AG20443 (cell line): ENCODE measurements around the gene KLK11.
"Not testable (repeated sequence)": the region's sequence is repeated elsewhere in the genome, so short reads cannot be mapped to it uniquely, and the experiment has no call there.

Experiments
- DNase-seq: peaks from one replicate; pipeline ENCODE4 v3.0.0; 2012; ENCODE audit warnings: low spot score, mixed read lengths

The KLK11 gene

GRCh38 chr19:51003316-51003715, 23.1 kb downstream of the KLK11 start:
- no peak for DNase-seq

- no peak for DNase-seq
Measured at GRCh38 chr19:51002542-51003311, 23.7 kb downstream of the KLK11 start.

- no peak for DNase-seq
Measured at GRCh38 chr19:51002089-51002532, 24.3 kb downstream of the KLK11 start.

GRCh38 chr19:51001515-51001914, 24.9 kb downstream of the KLK11 start, which contains the start of gene KLK8:
KLK8 (minus strand) TSS chr19:51001604; CDS start chr19:51001167, 437 bp downstream.
- DNase-seq, result no peak

- no peak for DNase-seq
Measured at GRCh38 chr19:51000981-51001380, 25.4 kb downstream of the KLK11 start.

GRCh38 chr19:51000426-51000825, 26.0 kb downstream of the KLK11 start:
- no peak for DNase-seq

GRCh38 chr19:50998686-50999085, 27.7 kb downstream of the KLK11 start:
- no peak for DNase-seq

GRCh38 chr19:50998061-50998460, 28.4 kb downstream of the KLK11 start:
- DNase-seq, result no peak

- no peak for DNase-seq
Measured at GRCh38 chr19:50994129-50994528, 32.3 kb downstream of the KLK11 start.

GRCh38 chr19:50992666-50993035, 33.8 kb downstream of the KLK11 start:
- DNase-seq, result no peak

GRCh38 chr19:50984416-50984815, 42.0 kb downstream of the KLK11 start:
- DNase-seq, result not testable (repeated sequence)

GRCh38 chr19:50983625-50984292, 42.7 kb downstream of the KLK11 start, which contains the start of gene KLK7:
KLK7 (minus strand) TSS chr19:50983917; CDS start chr19:50982399, 1,518 bp downstream.
- DNase-seq, result no peak

- DNase-seq, result no peak
Measured at GRCh38 chr19:50982186-50982585, 44.2 kb downstream of the KLK11 start.

- DNase-seq, result no peak
Measured at GRCh38 chr19:50981587-50982146, 44.7 kb downstream of the KLK11 start.

GRCh38 chr19:50980208-50980607, 46.2 kb downstream of the KLK11 start:
- no peak for DNase-seq

GRCh38 chr19:50979758-50980157, 46.7 kb downstream of the KLK11 start:
- DNase-seq, result no peak

- no peak for DNase-seq
Measured at GRCh38 chr19:50978772-50979390, 47.5 kb downstream of the KLK11 start.

- no peak for DNase-seq
Measured at GRCh38 chr19:50977626-50978025, 48.8 kb downstream of the KLK11 start.

GRCh38 chr19:50975766-50976165, 50.6 kb downstream of the KLK11 start:
- DNase-seq, result no peak

GRCh38 chr19:50974702-50975556, 51.5 kb downstream of the KLK11 start:
- no peak for DNase-seq

GRCh38 chr19:50972795-50973376, 53.5 kb downstream of the KLK11 start:
- DNase-seq, result no peak
